Mucosa of stomach (tissue), 1 donor: ENCODE data around the gene LHFPL2.

Experiments used
- H3K27me3 ChIP-seq: one replicate; pipeline ENCODE4 v1.7.0; 2013; ENCODE audit warnings: mild to moderate bottlenecking, low read length; ENCODE audit not compliant: control insufficient read depth, insufficient read depth
- H3K36me3 ChIP-seq: one replicate; pipeline ENCODE4 v1.7.0; 2013; ENCODE audit warnings: low read length; ENCODE audit not compliant: control insufficient read depth, insufficient read depth
- H3K4me1 ChIP-seq: one replicate; pipeline ENCODE4 v1.7.0; 2013; ENCODE audit warnings: mild to moderate bottlenecking, low read length; ENCODE audit not compliant: control insufficient read depth, insufficient read depth
- H3K4me3 ChIP-seq: one replicate; pipeline ENCODE4 v1.7.0; 2013; ENCODE audit warnings: low read length
- H3K9ac ChIP-seq: one replicate; pipeline ENCODE4 v1.7.0; 2013; ENCODE audit warnings: mild to moderate bottlenecking, low read length, moderate library complexity
- H3K9me3 ChIP-seq: one replicate; pipeline ENCODE4 v1.7.0; 2013; ENCODE audit warnings: mild to moderate bottlenecking, low read length, moderate library complexity; ENCODE audit not compliant: control insufficient read depth
- donor health status: Pancreatic carcinoma.

LHFPL2 gene

DNA sequence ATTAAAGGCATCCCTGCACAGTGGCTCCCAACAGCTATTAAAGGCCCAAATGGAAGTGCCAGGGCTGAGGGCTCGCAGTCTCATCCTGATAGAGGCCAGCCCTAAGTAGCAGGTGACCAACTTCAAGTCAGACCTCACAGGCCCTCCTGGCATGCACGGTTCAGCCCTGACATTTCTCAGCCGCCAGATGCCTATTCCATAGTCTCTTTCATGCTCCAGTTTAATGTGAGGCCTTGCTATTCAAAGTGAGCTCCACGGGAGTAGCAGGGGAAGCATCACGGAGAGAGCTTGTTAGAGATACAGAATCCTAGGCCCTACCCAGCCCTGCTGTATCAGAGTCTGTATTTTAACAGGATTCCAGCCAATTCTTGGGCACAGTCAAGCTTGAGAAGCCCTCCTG lies 11.1 kb downstream of the LHFPL2 start:
- Histone ChIP-seq H3K4me1 (peaks cover 21% of the 10 kb centered on the region), H3K9me3 (no peaks in the 10 kb centered on the region), H3K9ac (no peak overlapping the region), H3K36me3 (no peaks in the 10 kb centered on the region), H3K4me3 (no peak overlapping the region), H3K27me3 (no peaks in the 10 kb centered on the region)

- Histone ChIP-seq H3K4me3 (no peak overlapping the region), H3K36me3 (no peaks in the 10 kb centered on the region), H3K9ac (no peak overlapping the region), H3K27me3 (no peaks in the 10 kb centered on the region), H3K9me3 (no peaks in the 10 kb centered on the region), H3K4me1 (peaks cover 21% of the 10 kb centered on the region)
Observed at GRCh38 chr5:78636682-78637081, 11.9 kb downstream of the LHFPL2 start.

GRCh38 chr5:78634634-78635033 lies 13.9 kb downstream of the LHFPL2 start:
- Histone ChIP-seq H3K9me3 (no peaks in the 10 kb centered on the region), H3K4me3 (no peak overlapping the region), H3K4me1 (peaks cover 18% of the 10 kb centered on the region), H3K36me3 (peaks cover 6% of the 10 kb centered on the region), H3K9ac (no peak overlapping the region), H3K27me3 (no peaks in the 10 kb centered on the region)

- H3K9ac ChIP-seq, result no peak overlapping the region
- no peak overlapping the region for H3K4me3 ChIP-seq
- peaks cover 6% of the 10 kb centered on the region for H3K36me3 ChIP-seq
- no peaks in the 10 kb centered on the region for H3K9me3 ChIP-seq
- H3K4me1 ChIP-seq, result peaks cover 15% of the 10 kb centered on the region
- H3K27me3 ChIP-seq, result no peaks in the 10 kb centered on the region
Observed at GRCh38 chr5:78634229-78634628, 14.3 kb downstream of the LHFPL2 start.

GRCh38 chr5:78633700-78634099 lies 14.9 kb downstream of the LHFPL2 start:
- Histone ChIP-seq H3K4me3 (no peak overlapping the region), H3K36me3 (peaks cover 6% of the 10 kb centered on the region), H3K27me3 (no peaks in the 10 kb centered on the region), H3K4me1 (peaks cover 9% of the 10 kb centered on the region), H3K9me3 (no peaks in the 10 kb centered on the region), H3K9ac (no peak overlapping the region)

- Histone ChIP-seq H3K27me3 (no peaks in the 10 kb centered on the region), H3K36me3 (peaks cover 6% of the 10 kb centered on the region), H3K4me3 (no peak overlapping the region), H3K4me1 (peaks cover 4% of the 10 kb centered on the region), H3K9me3 (no peaks in the 10 kb centered on the region), H3K9ac (no peak overlapping the region)
Observed at GRCh38 chr5:78632467-78632866, 16.1 kb downstream of the LHFPL2 start.

DNA sequence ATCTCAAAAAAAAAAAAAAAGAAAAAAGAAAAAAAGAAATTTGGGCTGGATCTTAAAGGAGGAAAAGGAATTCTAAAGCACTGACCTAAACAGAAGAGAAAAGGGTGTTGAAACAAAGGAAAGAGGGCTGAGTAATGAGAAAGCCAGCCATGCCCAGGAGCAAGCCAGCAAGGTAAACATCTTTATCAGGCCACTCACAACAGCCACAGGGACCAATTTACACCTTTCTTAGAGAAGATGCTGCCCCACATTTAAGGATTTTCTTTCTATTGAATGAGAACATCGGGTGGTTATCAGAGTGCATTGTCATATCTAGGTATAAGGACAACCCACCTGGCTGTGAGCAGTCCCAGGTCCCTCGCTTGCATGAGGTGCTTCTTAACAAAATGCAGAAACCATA lies 16.6 kb downstream of the LHFPL2 start:
- H3K36me3 ChIP-seq, result peaks cover 6% of the 10 kb centered on the region
- H3K9me3 ChIP-seq, result no peaks in the 10 kb centered on the region
- H3K4me3 ChIP-seq, result no peak overlapping the region
- no peaks in the 10 kb centered on the region for H3K27me3 ChIP-seq
- peaks cover 4% of the 10 kb centered on the region for H3K4me1 ChIP-seq
- H3K9ac ChIP-seq, result no peak overlapping the region

- Histone ChIP-seq H3K9me3 (no peaks in the 10 kb centered on the region), H3K9ac (no peak overlapping the region), H3K4me1 (peaks cover 4% of the 10 kb centered on the region), H3K36me3 (peaks cover 6% of the 10 kb centered on the region), H3K4me3 (no peak overlapping the region), H3K27me3 (no peaks in the 10 kb centered on the region)
Observed at GRCh38 chr5:78630047-78630446, 18.5 kb downstream of the LHFPL2 start.

DNA sequence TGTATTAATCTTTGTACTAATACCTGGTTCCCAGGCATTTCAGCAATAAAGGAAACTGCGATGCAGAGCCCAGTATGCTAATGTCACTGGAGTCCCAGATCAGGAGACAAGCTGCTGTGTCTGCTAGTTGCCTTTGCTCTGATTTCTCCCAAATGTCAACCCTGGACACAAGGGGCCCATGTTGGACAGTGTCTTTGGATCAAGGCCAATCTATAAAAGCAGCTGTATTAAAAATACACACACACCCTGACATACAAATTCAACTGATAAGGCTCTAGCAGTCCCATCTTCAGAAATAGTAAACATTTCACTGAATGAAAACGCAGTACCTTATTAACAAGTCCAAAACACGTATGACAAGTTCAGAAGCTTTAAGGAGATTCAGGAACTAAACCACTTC lies 18.9 kb downstream of the LHFPL2 start:
- no peak overlapping the region for H3K4me3 ChIP-seq
- no peaks in the 10 kb centered on the region for H3K9me3 ChIP-seq
- no peak overlapping the region for H3K9ac ChIP-seq
- H3K27me3 ChIP-seq, result no peaks in the 10 kb centered on the region
- H3K4me1 ChIP-seq, result peaks cover 4% of the 10 kb centered on the region
- H3K36me3 ChIP-seq, result peaks cover 6% of the 10 kb centered on the region

- Histone ChIP-seq H3K36me3 (peaks cover 6% of the 10 kb centered on the region), H3K4me1 (peaks cover 4% of the 10 kb centered on the region), H3K9me3 (no peaks in the 10 kb centered on the region), H3K9ac (no peak overlapping the region), H3K4me3 (no peak overlapping the region), H3K27me3 (no peaks in the 10 kb centered on the region)
Observed at GRCh38 chr5:78628270-78628992, 20.1 kb downstream of the LHFPL2 start.

DNA sequence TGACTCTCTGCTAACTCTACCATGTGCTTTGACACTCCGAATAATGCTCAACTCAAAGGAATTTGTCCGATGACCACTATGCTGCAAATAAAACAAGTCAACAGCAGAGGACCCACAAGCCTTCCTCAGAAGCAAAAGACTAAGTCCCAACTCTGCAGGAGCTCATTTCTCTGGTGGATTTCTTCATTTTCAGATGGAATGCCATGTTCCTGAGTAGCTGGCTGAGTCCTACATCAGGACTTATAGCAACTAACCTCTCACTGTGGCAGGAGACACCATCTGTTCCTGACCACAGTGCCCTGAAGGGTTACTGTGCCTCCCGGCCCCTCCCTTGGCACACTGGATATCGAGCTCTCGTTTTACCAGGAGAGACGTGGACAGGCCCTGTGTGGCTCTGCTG lies 20.8 kb downstream of the LHFPL2 start:
- no peak overlapping the region for H3K9ac ChIP-seq
- H3K36me3 ChIP-seq, result peaks cover 6% of the 10 kb centered on the region
- H3K4me1 ChIP-seq, result peaks cover 4% of the 10 kb centered on the region
- no peaks in the 10 kb centered on the region for H3K27me3 ChIP-seq
- H3K9me3 ChIP-seq, result no peaks in the 10 kb centered on the region
- no peak overlapping the region for H3K4me3 ChIP-seq

GRCh38 chr5:78627175-78627574 lies 21.4 kb downstream of the LHFPL2 start:
- Histone ChIP-seq H3K27me3 (no peaks in the 10 kb centered on the region), H3K4me1 (peaks cover 4% of the 10 kb centered on the region), H3K36me3 (peaks cover 6% of the 10 kb centered on the region), H3K9ac (no peak overlapping the region), H3K9me3 (no peaks in the 10 kb centered on the region), H3K4me3 (no peak overlapping the region)
